Breast epithelium (tissue), 4 donors: ENCODE measurements around the gene ADPGK. TPM values are rescaled to one million over a fixed set of nuclear protein-coding genes. Genes with fewer than 3 reads are reported as not detected.

ENCODE experiments used
- DNase-seq, 2 donors: peaks; one replicate each; pipeline ENCODE4 v3.0.0-alpha.2; 2019; ENCODE audit warnings: low spot score in 2 of 2
- H3K27ac ChIP-seq, 2 donors: fragments of 200-600 bp; sonication (generic) in 1 of 2; one replicate each; pipeline ENCODE4 v1.5.1; 2016 to 2019; ENCODE audit warnings: mild to moderate bottlenecking in 1 of 2
- H3K27me3 ChIP-seq, 2 donors: fragments of 200-600 bp; sonication (generic) in 1 of 2; one replicate each; pipeline versions ENCODE4 v1.5.1 to v1.6.0; 2017 to 2019; ENCODE audit warnings: control low read depth in 1 of 2, mild to moderate bottlenecking in 1 of 2
- H3K36me3 ChIP-seq: fragments of 200-600 bp; one replicate; pipeline ENCODE4 v1.5.1; 2019
- H3K4me1 ChIP-seq, 2 donors: fragments of 200-600 bp; sonication (generic); one replicate each; pipeline ENCODE4 v1.5.1; 2016 to 2019; ENCODE audit warnings: control low read depth in 1 of 2
- H3K4me3 ChIP-seq, 3 donors: fragments of 200-600 bp; sonication (generic); 1 replicate in 2 of 3; 2 replicates in 1 of 3; pipeline ENCODE4 v1.5.1; 2016 to 2019; ENCODE audit warnings: mild to moderate bottlenecking in 3 of 3, moderate library complexity in 2 of 3
- H3K9me3 ChIP-seq, 2 donors: fragments of 200-600 bp; sonication (generic) in 1 of 2; one replicate each; pipeline ENCODE4 v1.5.1; 2016 to 2019; ENCODE audit warnings: control low read depth in 1 of 2
- POLR2A ChIP-seq: fragments of 450-650 bp; IDR thresholded peaks from one replicate; pipeline ENCODE4 v1.6.1; 2016; ENCODE audit warnings: antibody characterized with exemption, mild to moderate bottlenecking, moderate library complexity
- POLR2AphosphoS5 ChIP-seq, 3 donors: sonication (generic); formaldehyde crosslinking; IDR thresholded peaks; one replicate each; pipeline ENCODE4 v1.6.1; 2017; ENCODE audit warnings: antibody characterized with exemption in 3 of 3
- intact Hi-C: fragments of 100-400 bp; cut with DNase I; formaldehyde crosslinking; loops from one replicate; pipeline ENCODE4 v1.15.1; 2023; ENCODE audit warnings: low total_unique reads
- total RNA-seq, 3 donors: library from RNA; depleted of rRNA; stranded (reverse); fragments of >200 nt; gene quantifications; one replicate each; pipeline ENCODE4 v1.1.0, GENCODE V29; 2016
- TF ChIP-seq, protein P1 (sequence below), 3 donors: fragments of 450-650 bp; IDR thresholded peaks; one replicate each; pipeline ENCODE4 v1.5.1; 2016 to 2017; ENCODE audit warnings: antibody characterized with exemption in 3 of 3, mild to moderate bottlenecking in 3 of 3, moderate library complexity in 3 of 3

ADPGK gene
- total RNA-seq, 3 donors from 2014 or later: 68.2 to 70.5 (median 69.3) TPM

- Histone ChIP-seq H3K9me3 (no peaks in the 10 kb centered on the region), H3K27ac (no peak overlapping the region), H3K36me3 (no peaks in the 10 kb centered on the region), H3K4me3 (no peak overlapping the region), H3K4me1 (no peaks in the 10 kb centered on the region), H3K27me3 (no peaks in the 10 kb centered on the region)
- no peak for DNase-seq
- intact Hi-C loops: no loop called here
- TF ChIP-seq, protein P1, sequence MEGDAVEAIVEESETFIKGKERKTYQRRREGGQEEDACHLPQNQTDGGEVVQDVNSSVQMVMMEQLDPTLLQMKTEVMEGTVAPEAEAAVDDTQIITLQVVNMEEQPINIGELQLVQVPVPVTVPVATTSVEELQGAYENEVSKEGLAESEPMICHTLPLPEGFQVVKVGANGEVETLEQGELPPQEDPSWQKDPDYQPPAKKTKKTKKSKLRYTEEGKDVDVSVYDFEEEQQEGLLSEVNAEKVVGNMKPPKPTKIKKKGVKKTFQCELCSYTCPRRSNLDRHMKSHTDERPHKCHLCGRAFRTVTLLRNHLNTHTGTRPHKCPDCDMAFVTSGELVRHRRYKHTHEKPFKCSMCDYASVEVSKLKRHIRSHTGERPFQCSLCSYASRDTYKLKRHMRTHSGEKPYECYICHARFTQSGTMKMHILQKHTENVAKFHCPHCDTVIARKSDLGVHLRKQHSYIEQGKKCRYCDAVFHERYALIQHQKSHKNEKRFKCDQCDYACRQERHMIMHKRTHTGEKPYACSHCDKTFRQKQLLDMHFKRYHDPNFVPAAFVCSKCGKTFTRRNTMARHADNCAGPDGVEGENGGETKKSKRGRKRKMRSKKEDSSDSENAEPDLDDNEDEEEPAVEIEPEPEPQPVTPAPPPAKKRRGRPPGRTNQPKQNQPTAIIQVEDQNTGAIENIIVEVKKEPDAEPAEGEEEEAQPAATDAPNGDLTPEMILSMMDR (IDR thresholded peaks at IDR 0.05): no peak
- TF ChIP-seq POLR2A: no peak
- TF ChIP-seq POLR2AphosphoS5 (IDR thresholded peaks at IDR 0.05): no peak
Measured at GRCh38 chr15:72749700-72750099, 33.9 kb downstream of the ADPGK start.

DNA sequence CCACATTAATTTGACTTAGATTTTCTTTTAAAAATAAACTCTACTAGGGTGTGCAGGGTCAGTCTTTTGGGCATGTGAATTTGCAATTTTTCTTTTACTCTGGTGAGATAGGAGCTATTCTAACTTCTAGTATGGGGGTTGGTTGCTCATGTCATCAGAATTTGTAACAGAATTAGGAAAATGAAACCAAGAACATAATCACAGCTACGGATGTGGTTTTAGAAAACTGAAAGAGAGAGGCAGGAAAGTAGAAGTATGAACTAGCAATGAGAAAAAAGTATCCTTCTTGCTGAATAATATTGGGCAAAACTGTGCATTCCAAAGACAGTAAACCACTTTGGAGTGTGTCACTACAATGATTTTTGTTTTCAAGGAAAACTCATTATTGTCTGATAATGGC is 43.3 kb downstream of the ADPGK start:
- H3K27me3 ChIP-seq: no peaks in the 10 kb centered on the region
- no peaks in the 10 kb centered on the region for H3K4me1 ChIP-seq
- DNase-seq: no peak
- no peak overlapping the region for H3K4me3 ChIP-seq
- peaks cover 7% of the 10 kb centered on the region for H3K36me3 ChIP-seq
- H3K27ac ChIP-seq: no peak overlapping the region
- no peaks in the 10 kb centered on the region for H3K9me3 ChIP-seq
- intact Hi-C loops: no loop called here
- TF ChIP-seq POLR2A (no peak), POLR2AphosphoS5 (IDR thresholded peaks at IDR 0.05) (no peak)

DNA sequence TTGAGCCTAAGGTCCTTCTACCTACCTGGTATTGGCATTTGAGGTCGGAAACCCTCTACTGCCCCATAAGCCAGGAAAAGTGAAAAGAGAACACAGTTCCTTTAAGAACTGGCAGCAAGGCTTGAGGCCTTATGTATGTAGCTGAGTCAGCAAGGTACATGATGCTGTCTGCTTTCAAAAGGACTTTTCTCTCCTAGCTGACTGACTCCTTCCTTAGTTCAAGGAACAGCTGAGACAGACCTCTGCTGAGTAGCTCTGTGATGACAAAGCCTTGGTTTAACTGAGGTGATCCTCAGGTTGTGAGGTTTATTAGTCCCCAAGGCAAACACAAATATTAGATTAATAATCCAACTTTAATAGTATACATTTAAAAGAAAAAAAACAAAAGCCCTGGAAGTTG is 45.8 kb downstream of the ADPGK start:
- H3K36me3 ChIP-seq: peaks cover 7% of the 10 kb centered on the region
- no peak overlapping the region for H3K27ac ChIP-seq
- no peaks in the 10 kb centered on the region for H3K9me3 ChIP-seq
- intact Hi-C loops: no loop called here
- no peak overlapping the region for H3K4me3 ChIP-seq
- DNase-seq: no peak
- H3K27me3 ChIP-seq: no peaks in the 10 kb centered on the region
- TF ChIP-seq, protein P1 (IDR thresholded peaks at IDR 0.05): no peak
- TF ChIP-seq POLR2A (no peak), POLR2AphosphoS5 (IDR thresholded peaks at IDR 0.05) (no peak)
- no peaks in the 10 kb centered on the region for H3K4me1 ChIP-seq

DNA sequence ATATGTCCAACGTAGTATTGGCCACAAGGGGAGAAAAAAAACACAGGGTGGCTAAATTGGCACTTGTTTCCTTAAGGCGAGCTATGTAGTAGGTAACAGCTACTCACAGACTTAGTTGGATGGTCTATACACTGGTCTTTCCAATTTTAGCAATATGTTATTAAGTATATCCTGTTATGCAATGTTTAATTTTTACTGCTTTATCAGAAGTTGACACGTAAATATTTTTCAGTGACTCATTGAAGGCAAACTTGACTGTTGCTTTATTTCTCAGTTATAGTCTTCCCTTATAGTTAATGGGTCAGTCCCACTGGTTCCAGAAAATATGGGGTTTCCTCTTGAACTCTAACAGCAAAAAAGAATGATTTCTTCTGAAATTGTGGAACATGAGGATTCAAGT is 46.5 kb downstream of the ADPGK start:
- H3K4me3 ChIP-seq: no peak overlapping the region
- H3K4me1 ChIP-seq: no peaks in the 10 kb centered on the region
- no peak for TF ChIP-seq POLR2AphosphoS5 (IDR thresholded peaks at IDR 0.05)
- TF ChIP-seq POLR2A: no peak
- TF ChIP-seq, protein P1 (IDR thresholded peaks at IDR 0.05): no peak
- DNase-seq: no peak
- H3K9me3 ChIP-seq: no peaks in the 10 kb centered on the region
- H3K36me3 ChIP-seq: peaks cover 7% of the 10 kb centered on the region
- no peaks in the 10 kb centered on the region for H3K27me3 ChIP-seq
- H3K27ac ChIP-seq: no peak overlapping the region
- intact Hi-C loops: no loop called here

DNA sequence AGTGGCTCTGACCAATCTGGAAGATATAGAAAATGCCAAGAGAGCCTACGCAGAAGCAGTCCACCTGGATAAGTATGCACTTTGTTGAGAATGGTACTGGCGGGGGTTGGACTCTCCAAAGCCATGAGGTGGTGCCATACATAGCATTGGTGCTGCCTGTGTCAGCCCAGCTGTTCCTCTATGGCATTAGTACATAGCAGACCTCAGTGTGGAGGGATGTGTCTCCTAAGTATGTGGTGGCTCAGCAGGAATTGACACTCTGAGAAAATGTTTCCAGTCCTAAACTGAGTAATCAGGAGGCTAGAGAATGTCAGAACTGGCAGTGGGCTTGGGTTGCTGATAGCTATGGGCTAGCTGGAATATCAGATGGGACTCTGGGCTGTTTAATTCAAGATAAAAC is 48.4 kb downstream of the ADPGK start:
- Histone ChIP-seq H3K27ac (no peak overlapping the region), H3K36me3 (peaks cover 7% of the 10 kb centered on the region), H3K9me3 (no peaks in the 10 kb centered on the region), H3K4me1 (no peaks in the 10 kb centered on the region), H3K4me3 (no peak overlapping the region), H3K27me3 (no peaks in the 10 kb centered on the region)
- intact Hi-C loops: no loop called here
- TF ChIP-seq POLR2A (no peak), POLR2AphosphoS5 (IDR thresholded peaks at IDR 0.05) (no peak)
- TF ChIP-seq, protein P1 (IDR thresholded peaks at IDR 0.05): no peak
- no peak for DNase-seq
